HUES6 (cell line): ENCODE data around the gene TMEM69.
A peak's percentile ranks its signal among the peaks of the same experiment; 100 is the strongest.

Experiments
- H3K27ac ChIP-seq: 2 replicates; pipeline ENCODE4 v1.7.0; 2013; ENCODE audit warnings: low read depth, mild to moderate bottlenecking, low read length, inconsistent platforms
- H3K27me3 ChIP-seq: 2 replicates; pipeline ENCODE4 v1.6.1; 2013; ENCODE audit warnings: low read length; ENCODE audit not compliant: control insufficient read depth, insufficient read depth
- H3K36me3 ChIP-seq: 2 replicates; pipeline ENCODE4 v1.6.1; 2013; ENCODE audit warnings: low read length; ENCODE audit not compliant: control insufficient read depth, insufficient read depth
- H3K4me1 ChIP-seq: 2 replicates; pipeline ENCODE4 v1.6.1; 2013; ENCODE audit warnings: low read length; ENCODE audit not compliant: control insufficient read depth, insufficient read depth
- H3K4me3 ChIP-seq: 2 replicates; pipeline ENCODE4 v1.5.1; 2013; ENCODE audit warnings: low read depth, low read length
- H3K9ac ChIP-seq: one replicate; pipeline ENCODE4 v1.6.1; 2013; ENCODE audit warnings: mild to moderate bottlenecking, low read length
- H3K9me3 ChIP-seq: 2 replicates; pipeline ENCODE4 v1.6.1; 2013; ENCODE audit warnings: low read depth, low read length; ENCODE audit not compliant: control insufficient read depth, insufficient read depth

Gene TMEM69

GRCh38 chr1:45687754-45688740, at the start of gene TMEM69:
TSS of gene TMEM69 (plus strand) at chr1:45688181. CDS start at chr1:45691069, 2,888 bp downstream.
- Histone ChIP-seq H3K27me3 (no peaks in the 10 kb centered on the region), H3K9ac (peak within 1 kb of the TSS; percentile 85), H3K27ac (peak within 1 kb of the TSS; percentile 24), H3K4me1 (0 out of 2 replicates have a peak, but pooled peaks cover 3% of the 10 kb centered on the region), H3K36me3 (peaks cover 31% of the 10 kb centered on the region), H3K4me3 (peak within 1 kb of the TSS; percentile 86), H3K9me3 (no peaks in the 10 kb centered on the region)

- peaks cover 97% of the 10 kb centered on the region for H3K36me3 ChIP-seq
- no peaks in the 10 kb centered on the region for H3K27me3 ChIP-seq
Measured at GRCh38 chr1:45640293-45640692, 47.7 kb upstream of the TMEM69 start.

GRCh38 chr1:45643321-45643720, 44.7 kb upstream of the TMEM69 start:
- H3K4me3 ChIP-seq, result no peak overlapping the region
- no peak overlapping the region for H3K27ac ChIP-seq
- H3K9ac ChIP-seq, result no peak overlapping the region
- H3K27me3 ChIP-seq, result no peaks in the 10 kb centered on the region
- no peaks in the 10 kb centered on the region for H3K9me3 ChIP-seq
- H3K36me3 ChIP-seq, result peaks cover 88% of the 10 kb centered on the region
- H3K4me1 ChIP-seq, result no peaks in the 10 kb centered on the region

More at GRCh38 chr1:45640293-45640692, 47.7 kb upstream of the TMEM69 start:
- Histone ChIP-seq H3K4me3 (no peak overlapping the region), H3K9ac (no peak overlapping the region), H3K27ac (no peak overlapping the region), H3K4me1 (no peaks in the 10 kb centered on the region), H3K9me3 (no peaks in the 10 kb centered on the region)

GRCh38 chr1:45643978-45644377, 44.0 kb upstream of the TMEM69 start:
- Histone ChIP-seq H3K36me3 (peaks cover 87% of the 10 kb centered on the region), H3K9me3 (no peaks in the 10 kb centered on the region), H3K27me3 (no peaks in the 10 kb centered on the region), H3K4me3 (no peak overlapping the region), H3K4me1 (no peaks in the 10 kb centered on the region), H3K9ac (no peak overlapping the region), H3K27ac (no peak overlapping the region)

GRCh38 chr1:45644661-45645060, 43.3 kb upstream of the TMEM69 start:
- Histone ChIP-seq H3K36me3 (peaks cover 89% of the 10 kb centered on the region), H3K4me3 (no peak overlapping the region), H3K9me3 (no peaks in the 10 kb centered on the region), H3K27ac (no peak overlapping the region), H3K27me3 (no peaks in the 10 kb centered on the region), H3K4me1 (no peaks in the 10 kb centered on the region), H3K9ac (no peak overlapping the region)

GRCh38 chr1:45647248-45648021, 40.5 kb upstream of the TMEM69 start:
- Histone ChIP-seq H3K9me3 (no peaks in the 10 kb centered on the region), H3K36me3 (peaks cover 89% of the 10 kb centered on the region), H3K4me3 (no peak overlapping the region), H3K4me1 (no peaks in the 10 kb centered on the region), H3K27ac (no peak overlapping the region), H3K9ac (no peak overlapping the region), H3K27me3 (no peaks in the 10 kb centered on the region)

GRCh38 chr1:45654540-45655280, 33.3 kb upstream of the TMEM69 start:
- peaks cover 100% of the 10 kb centered on the region for H3K36me3 ChIP-seq
- no peaks in the 10 kb centered on the region for H3K4me1 ChIP-seq
- no peak overlapping the region for H3K27ac ChIP-seq
- H3K27me3 ChIP-seq, result no peaks in the 10 kb centered on the region
- no peaks in the 10 kb centered on the region for H3K9me3 ChIP-seq
- no peak overlapping the region for H3K9ac ChIP-seq
- no peak overlapping the region for H3K4me3 ChIP-seq

GRCh38 chr1:45656573-45657226, 31.3 kb upstream of the TMEM69 start:
- no peak overlapping the region for H3K4me3 ChIP-seq
- H3K9ac ChIP-seq, result no peak overlapping the region
- H3K27ac ChIP-seq, result no peak overlapping the region
- no peaks in the 10 kb centered on the region for H3K9me3 ChIP-seq
- H3K36me3 ChIP-seq, result peaks cover 95% of the 10 kb centered on the region
- no peaks in the 10 kb centered on the region for H3K27me3 ChIP-seq
- no peaks in the 10 kb centered on the region for H3K4me1 ChIP-seq

GRCh38 chr1:45658171-45658570, 29.8 kb upstream of the TMEM69 start:
- no peak overlapping the region for H3K27ac ChIP-seq
- H3K36me3 ChIP-seq, result peaks cover 80% of the 10 kb centered on the region
- H3K9ac ChIP-seq, result no peak overlapping the region
- no peaks in the 10 kb centered on the region for H3K27me3 ChIP-seq
- no peaks in the 10 kb centered on the region for H3K9me3 ChIP-seq
- no peak overlapping the region for H3K4me3 ChIP-seq
- H3K4me1 ChIP-seq, result no peaks in the 10 kb centered on the region

GRCh38 chr1:45659222-45659621, 28.8 kb upstream of the TMEM69 start:
- H3K4me1 ChIP-seq, result no peaks in the 10 kb centered on the region
- H3K27me3 ChIP-seq, result no peaks in the 10 kb centered on the region
- no peak overlapping the region for H3K27ac ChIP-seq
- H3K4me3 ChIP-seq, result no peak overlapping the region
- no peak overlapping the region for H3K9ac ChIP-seq
- H3K36me3 ChIP-seq, result peaks cover 69% of the 10 kb centered on the region
- no peaks in the 10 kb centered on the region for H3K9me3 ChIP-seq
